Psoas muscle (tissue), 8 donors: ENCODE data around the gene FBXL20. TPM values are rescaled to one million over a fixed set of nuclear protein-coding genes. Genes with fewer than 3 reads are reported as not detected.
"Not testable (repeated sequence)": the region's sequence is repeated elsewhere in the genome, so short reads cannot be mapped to it uniquely, and the experiment has no call there.

Experiments used
- ATAC-seq, 4 donors: fragments of 200-7000 bp; cut with Tn5 transposase; one replicate each; pipeline ENCODE4 v1.9.1; 2020; ENCODE audit warnings: moderate library complexity in 3 of 4, mild to moderate bottlenecking in 2 of 4
- DNase-seq, 2 donors: peaks; one replicate each; pipeline ENCODE4 v3.0.0-alpha.2; 2020
- H3K27ac ChIP-seq: fragments of 200-600 bp; one replicate; pipeline ENCODE4 v1.8.0; 2022
- H3K27me3 ChIP-seq, 3 donors: fragments of 200-600 bp in 1 of 3; one replicate each; pipeline versions ENCODE4 v1.6.1 to v1.8.0; 2013 to 2022; ENCODE audit warnings: low read length in 2 of 3, mild to moderate bottlenecking in 2 of 3, moderate library complexity in 1 of 3; ENCODE audit not compliant: insufficient read depth in 3 of 3
- H3K36me3 ChIP-seq, 2 donors: fragments of 200-600 bp in 1 of 2; one replicate each; pipeline versions ENCODE4 v1.6.1 to v1.8.0; 2013 to 2022; ENCODE audit warnings: low read depth in 1 of 2, mild to moderate bottlenecking in 1 of 2, moderate library complexity in 1 of 2; ENCODE audit not compliant: insufficient read depth in 1 of 2
- H3K4me1 ChIP-seq: fragments of 200-600 bp; one replicate; pipeline ENCODE4 v1.8.0; 2022
- H3K4me3 ChIP-seq: fragments of 200-600 bp; one replicate; pipeline ENCODE4 v1.8.0; 2022; ENCODE audit warnings: mild to moderate bottlenecking
- H3K9me3 ChIP-seq: fragments of 200-600 bp; one replicate; pipeline ENCODE4 v1.8.0; 2022
- CTCF ChIP-seq: fragments of 200-600 bp; IDR thresholded peaks from one replicate; pipeline ENCODE4 v1.8.0; 2022; ENCODE audit warnings: antibody characterized with exemption
- WGBS, 3 donors: extraction: QIAGEN DNeasy Blood & Tissue Kit; methylation state at CpG; one replicate each; pipeline versions ENCODE4 v1.1.6 to v1.1.7; 2013; 5-methylcytosine and 5-hydroxymethylcytosine counted together
- intact Hi-C, 2 donors: fragments of 100-400 bp; cut with DNase I; formaldehyde crosslinking; loops; one replicate each; pipeline versions ENCODE4 v1.11.0 to v1.14.2; 2022
- polyA plus RNA-seq, 3 donors: library from polyadenylated mRNA; stranded (reverse); fragments of 200-250 nt; gene quantifications; one replicate each; pipeline ENCODE4 v1.2.3, GENCODE V29; 2013
- total RNA-seq, 4 donors: library from RNA; stranded (reverse); fragmentation: NEBNext Ultra II Directional in 2 of 4; extraction: Animal tissue kit (Norgen Biotek cat#: 25700) in 2 of 4; gene quantifications; one replicate each; pipeline versions ENCODE4 v1.2.1 to v1.2.4, GENCODE V29; 2021 to 2023
- donor health status: healthy with polysubstance abuse.
- donor health status: DM: no; HTN: no; CAD: no; lungs with moderate emphysema.
- donor health status: Bipolar disorder and iron deficiency.
- donor health status: healthy.
- donor health status: DM: yes; HTN: yes; CAD: no.
- donor health status: DM: no; HTN: no; CAD: no.
- donor health status: DM: no; HTN: no; CAD: no.
- donor health status: DM: yes; HTN: yes; CAD: no.

The FBXL20 gene
- total and polyA plus RNA-seq, 7 donors = 0.89 to 8.7 (median 8.0) TPM

GRCh38 chr17:39341541-39341940 is 59.9 kb downstream of the FBXL20 start:
- H3K9me3 ChIP-seq = no peaks in the 10 kb centered on the region
- no peak overlapping the region for H3K4me3 ChIP-seq
- no peaks in the 10 kb centered on the region for H3K27me3 ChIP-seq
- WGBS, 3 donors = 74 to 84% (median 78%) methylated on average over 3 of the region's 3 CpGs
- DNase-seq = no peak
- H3K4me1 ChIP-seq = no peaks in the 10 kb centered on the region
- ATAC-seq = no peak
- intact Hi-C loops = no loop called here
- TF ChIP-seq CTCF = no peak
- peaks cover 2 to 19% of the 10 kb centered on the region in 2 donors for H3K36me3 ChIP-seq
- no peak overlapping the region for H3K27ac ChIP-seq

GRCh38 chr17:39340731-39341130 is 60.7 kb downstream of the FBXL20 start:
- intact Hi-C loops = no loop called here
- no peak for DNase-seq
- ATAC-seq = no peak
- H3K9me3 ChIP-seq = no peaks in the 10 kb centered on the region
- H3K36me3 ChIP-seq = peaks cover 2 to 23% of the 10 kb centered on the region in 2 donors
- H3K4me1 ChIP-seq = no peaks in the 10 kb centered on the region
- H3K4me3 ChIP-seq = no peak overlapping the region
- no peaks in the 10 kb centered on the region for H3K27me3 ChIP-seq
- no peak overlapping the region for H3K27ac ChIP-seq
- TF ChIP-seq CTCF = no peak

GRCh38 chr17:39339272-39339671 is 62.2 kb downstream of the FBXL20 start:
- DNase-seq (no peak), ATAC-seq (no peak)
- peaks cover 2 to 23% of the 10 kb centered on the region in 2 donors for H3K36me3 ChIP-seq
- no peak for TF ChIP-seq CTCF
- H3K27ac ChIP-seq = no peak overlapping the region
- no peaks in the 10 kb centered on the region for H3K9me3 ChIP-seq
- no peak overlapping the region for H3K4me3 ChIP-seq
- WGBS, 3 donors = 35 to 45% (median 39%) methylated on average over 2 of the region's 2 CpGs
- H3K27me3 ChIP-seq = no peaks in the 10 kb centered on the region
- intact Hi-C loops = no loop called here
- H3K4me1 ChIP-seq = no peaks in the 10 kb centered on the region

- DNase-seq, H3K27ac ChIP-seq, H3K4me1 ChIP-seq, ATAC-seq, intact Hi-C loops, H3K9me3 ChIP-seq, H3K27me3 ChIP-seq, H3K4me3 ChIP-seq: not testable (repeated sequence)
- peaks cover 2 to 23% of the 10 kb centered on the region in 2 donors for H3K36me3 ChIP-seq
- WGBS, 3 donors = 89 to 97% (median 96%) methylated on average over 14 to 26 of the region's 26 CpGs
Observed at GRCh38 chr17:39337649-39338048, 63.8 kb downstream of the FBXL20 start.

- Histone ChIP-seq H3K4me1 (peaks cover 9% of the 10 kb centered on the region), H3K9me3 (no peaks in the 10 kb centered on the region), H3K36me3 (peaks cover 2 to 11% of the 10 kb centered on the region in 2 donors), H3K4me3 (no peak overlapping the region), H3K27me3 (no peaks in the 10 kb centered on the region), H3K27ac (no peak overlapping the region)
- DNase-seq = no peak
- ATAC-seq = no peak
- intact Hi-C loops = no loop called here
- 69 to 73% (median 73%) methylated on average over 4 of the region's 4 CpGs for WGBS, 3 donors
- TF ChIP-seq CTCF = no peak
Observed at GRCh38 chr17:39335704-39336223, 65.7 kb downstream of the FBXL20 start.

- intact Hi-C loops, ATAC-seq, DNase-seq, H3K36me3 ChIP-seq, H3K27ac ChIP-seq, H3K4me3 ChIP-seq, H3K27me3 ChIP-seq, H3K9me3 ChIP-seq: not testable (repeated sequence)
- WGBS, 3 donors = 87 to 89% (median 88%) methylated on average over 5 to 6 of the region's 6 CpGs
- H3K4me1 ChIP-seq = peaks cover 12% of the 10 kb centered on the region
Observed at GRCh38 chr17:39334008-39334744, 67.2 kb downstream of the FBXL20 start.
